T47D (cell line): ENCODE results near the gene KDM6B.
A peak's percentile ranks its signal among the peaks of the same experiment; 100 is the strongest.

ENCODE experiments used
- DNase-seq, 2 experiments: peaks; one replicate each; pipeline versions ENCODE4 v3.0.0 to v3.0.0-alpha.2; 2011 to 2012; ENCODE audit warnings: low read depth in 1 of 2, low spot score in 1 of 2
- JUND ChIP-seq: IDR thresholded peaks from 2 replicates; pipeline ENCODE4 v1.6.1; 2012; ENCODE audit warnings: low read depth
- in situ Hi-C: cut with HindIII; loops from 2 replicates; pipeline ENCODE4 v1.10.0; 2016; ENCODE audit warnings: low sequenced_read_pairs, low pct_unique_long_range_greater_than_20kb

Gene KDM6B

GRCh38 chr17:7825206-7825990 is 8.6 kb upstream of the KDM6B start:
- TF ChIP-seq JUND = no peak
- in situ Hi-C loops = no loop called here
- DNase-seq = no peak

- in situ Hi-C loops = no loop called here
- DNase-seq = no peak
- no peak for TF ChIP-seq JUND
Measured at GRCh38 chr17:7830616-7831015, 3.4 kb upstream of the KDM6B start.

GRCh38 chr17:7831233-7831632 is 2.8 kb upstream of the KDM6B start:
- in situ Hi-C loops = no loop called here
- DNase-seq = no peak
- TF ChIP-seq JUND = no peak

GRCh38 chr17:7832431-7832830 is 1.6 kb upstream of the KDM6B start:
- in situ Hi-C loops = no loop called here
- DNase-seq = no peak
- TF ChIP-seq JUND = no peak

- no peak for DNase-seq
- in situ Hi-C loops = no loop called here
- TF ChIP-seq JUND = no peak
Measured at GRCh38 chr17:7833011-7833794, 814 bp upstream of the KDM6B start.

GRCh38 chr17:7834542-7834956 is 532 bp downstream of the KDM6B start:
- DNase-seq = peak in 1 of 2 experiments; percentile 49
- no peak for TF ChIP-seq JUND
- in situ Hi-C loops = no loop called here

GRCh38 chr17:7834957-7835813 is 1.2 kb downstream of the KDM6B start:
- in situ Hi-C loops = no loop called here
- no peak for TF ChIP-seq JUND
- DNase-seq = peak; percentile 72 to 98

- DNase-seq = peak in 1 of 2 experiments; percentile 83
- in situ Hi-C loops = no loop called here
Measured at GRCh38 chr17:7835814-7836595, 2.0 kb downstream of the KDM6B start.

GRCh38 chr17:7836596-7837407 is 2.8 kb downstream of the KDM6B start:
- in situ Hi-C loops = no loop called here
- peak in 1 of 2 experiments; percentile 95 for DNase-seq
- peak; percentile 91 for TF ChIP-seq JUND

More at GRCh38 chr17:7835814-7836595, 2.0 kb downstream of the KDM6B start:
- no peak for TF ChIP-seq JUND

GRCh38 chr17:7837408-7838088 is 3.5 kb downstream of the KDM6B start:
- no peak for TF ChIP-seq JUND
- in situ Hi-C loops = no loop called here
- no peak for DNase-seq
